ENCODE data around the gene PPM1G.
A peak's percentile ranks its signal among the peaks of the same experiment; 100 is the strongest.
"Not testable (repeated sequence)": the region's sequence is repeated elsewhere in the genome, so short reads cannot be mapped to it uniquely, and the experiment has no call there.

The PPM1G gene

DNA sequence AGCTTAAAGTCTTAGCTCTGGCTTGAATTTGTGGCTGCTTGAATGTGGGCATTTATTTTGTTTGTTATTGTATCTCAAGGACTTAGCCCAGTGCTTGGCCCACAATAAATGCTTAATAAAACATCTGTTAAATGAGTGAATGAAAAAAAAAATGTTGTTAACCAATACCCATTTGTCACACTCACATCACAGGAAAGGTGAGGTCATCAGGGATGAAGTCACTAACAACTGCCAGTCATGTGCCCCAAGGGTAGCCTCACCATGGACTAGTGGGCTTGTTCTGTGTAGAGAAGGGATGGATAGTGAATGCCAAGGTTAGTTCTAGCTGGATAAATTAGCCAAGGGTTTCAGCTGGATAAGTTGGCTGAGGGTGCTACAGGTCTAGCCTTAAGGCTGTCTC is 22.0 kb upstream of the PPM1G start:
- peak; percentile 82 for DNase-seq (ENCODE audit: low read depth)
- H3K4me3 ChIP-seq (ENCODE audit: control insufficient read depth, low read depth, low read length), result no peak overlapping the region
- TF ChIP-seq, protein P1, sequence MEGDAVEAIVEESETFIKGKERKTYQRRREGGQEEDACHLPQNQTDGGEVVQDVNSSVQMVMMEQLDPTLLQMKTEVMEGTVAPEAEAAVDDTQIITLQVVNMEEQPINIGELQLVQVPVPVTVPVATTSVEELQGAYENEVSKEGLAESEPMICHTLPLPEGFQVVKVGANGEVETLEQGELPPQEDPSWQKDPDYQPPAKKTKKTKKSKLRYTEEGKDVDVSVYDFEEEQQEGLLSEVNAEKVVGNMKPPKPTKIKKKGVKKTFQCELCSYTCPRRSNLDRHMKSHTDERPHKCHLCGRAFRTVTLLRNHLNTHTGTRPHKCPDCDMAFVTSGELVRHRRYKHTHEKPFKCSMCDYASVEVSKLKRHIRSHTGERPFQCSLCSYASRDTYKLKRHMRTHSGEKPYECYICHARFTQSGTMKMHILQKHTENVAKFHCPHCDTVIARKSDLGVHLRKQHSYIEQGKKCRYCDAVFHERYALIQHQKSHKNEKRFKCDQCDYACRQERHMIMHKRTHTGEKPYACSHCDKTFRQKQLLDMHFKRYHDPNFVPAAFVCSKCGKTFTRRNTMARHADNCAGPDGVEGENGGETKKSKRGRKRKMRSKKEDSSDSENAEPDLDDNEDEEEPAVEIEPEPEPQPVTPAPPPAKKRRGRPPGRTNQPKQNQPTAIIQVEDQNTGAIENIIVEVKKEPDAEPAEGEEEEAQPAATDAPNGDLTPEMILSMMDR (conservative IDR thresholded peaks at IDR 0.05; ENCODE audit: control insufficient read depth, insufficient read depth, low read depth, low read length), result no peak

DNA sequence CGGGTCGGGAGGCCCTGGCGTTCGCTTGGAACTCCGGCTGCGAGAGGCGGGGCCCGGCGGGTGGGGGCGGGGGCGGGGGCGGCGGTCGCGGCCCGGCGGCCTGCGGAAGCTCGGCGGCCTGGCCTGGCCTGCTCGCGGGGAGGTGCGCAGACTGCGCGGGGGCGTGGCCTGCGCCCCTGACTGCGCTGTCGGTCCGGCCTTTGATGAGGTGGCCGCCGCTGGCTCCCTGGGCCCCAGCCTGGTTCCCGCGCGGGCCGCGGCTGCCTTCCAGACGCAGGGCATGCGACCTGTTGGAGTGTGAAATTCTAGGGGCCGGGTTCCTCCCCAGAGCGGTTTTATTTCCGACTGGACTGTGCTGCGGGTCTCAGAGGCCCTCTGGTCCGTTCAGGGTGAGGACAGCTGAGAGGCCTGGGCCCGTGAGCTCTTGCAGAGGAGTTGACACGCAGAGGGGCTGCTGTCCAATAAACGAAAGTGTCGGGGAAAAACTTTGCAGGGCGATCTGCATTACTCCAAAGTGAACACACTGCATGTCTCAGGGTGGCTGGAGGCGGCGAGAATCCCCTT is 19.7 kb upstream of the PPM1G start:
- DNase-seq (ENCODE audit: low read depth), result peak; percentile 79
- TF ChIP-seq, protein P1 (conservative IDR thresholded peaks at IDR 0.05; ENCODE audit: control insufficient read depth, insufficient read depth, low read depth, low read length), result no peak
- H3K4me3 ChIP-seq (ENCODE audit: control insufficient read depth, low read depth, low read length), result peak overlapping the region; percentile 84

DNA sequence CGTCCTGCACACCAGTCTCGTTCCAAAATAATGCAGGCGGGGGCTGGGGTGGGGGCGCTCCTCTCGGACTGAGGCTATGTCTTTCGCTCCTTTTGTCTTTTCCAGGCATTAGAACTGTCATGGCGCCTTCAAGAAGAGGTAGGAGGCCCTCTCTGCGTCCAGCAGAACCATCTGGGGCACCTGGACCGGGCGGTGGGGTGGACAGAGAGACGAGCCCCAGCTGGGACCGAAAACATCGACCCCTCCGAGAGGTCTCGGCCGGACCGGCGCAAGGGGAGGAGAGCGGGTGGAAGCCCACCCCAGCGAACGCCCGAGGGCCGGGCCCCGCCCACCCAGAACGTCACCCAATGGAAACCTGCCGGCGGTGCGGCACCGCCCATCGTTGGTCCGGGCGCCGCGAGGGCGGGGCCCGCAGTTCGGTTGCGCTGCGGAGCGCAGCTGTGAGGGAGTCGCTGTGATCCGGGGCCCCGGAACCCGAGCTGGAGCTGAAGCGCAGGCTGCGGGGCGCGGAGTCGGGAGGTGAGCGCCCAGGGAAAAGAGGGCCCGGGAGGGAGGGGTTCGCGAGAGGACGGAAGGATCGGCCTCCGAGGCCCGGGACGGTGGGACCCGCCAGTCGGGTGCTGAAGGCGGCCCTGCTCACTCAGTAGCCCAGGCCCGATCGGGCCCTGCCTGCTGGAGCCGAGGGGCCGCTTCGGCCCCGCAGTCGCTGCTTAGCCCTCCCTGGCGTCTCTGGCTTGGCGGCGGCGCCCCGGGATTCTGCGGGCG is 19.0 kb upstream of the PPM1G start, which contains the start of gene NRBP1:
Gene NRBP1, plus strand, starts transcription at position 419 of the 765 bp plus-strand sequence. CDS start 4,643 bp downstream, outside the sequence.
- TF ChIP-seq, protein P1 (conservative IDR thresholded peaks at IDR 0.05; ENCODE audit: control insufficient read depth, insufficient read depth, low read depth, low read length), result no peak
- peak; percentile 84 for DNase-seq (ENCODE audit: low read depth)
- H3K4me3 ChIP-seq (ENCODE audit: control insufficient read depth, low read depth, low read length), result peak within 1 kb of the TSS; percentile 84

DNA sequence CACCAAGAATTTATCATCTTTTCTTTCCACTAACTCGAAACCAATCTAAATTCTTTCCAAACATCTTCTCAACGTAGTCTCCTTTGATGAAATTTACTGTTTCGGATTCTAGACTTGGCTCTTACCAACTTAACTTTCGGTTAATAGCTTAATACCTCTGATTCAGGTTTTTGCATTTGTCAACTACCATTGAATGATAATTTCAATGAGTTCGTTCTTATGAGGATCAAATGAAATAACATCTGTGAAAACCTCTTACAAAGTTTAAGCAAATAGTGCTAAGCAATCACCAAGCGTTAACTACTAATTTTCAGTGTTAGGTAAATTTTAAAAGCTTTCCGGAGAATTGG is 18.4 kb upstream of the PPM1G start:
- H3K4me3 ChIP-seq (ENCODE audit: control insufficient read depth, low read depth, low read length), result peak overlapping the region; percentile 76
- peak; percentile 33 for DNase-seq (ENCODE audit: low read depth)
- TF ChIP-seq, protein P1 (conservative IDR thresholded peaks at IDR 0.05; ENCODE audit: control insufficient read depth, insufficient read depth, low read depth, low read length), result no peak

DNA sequence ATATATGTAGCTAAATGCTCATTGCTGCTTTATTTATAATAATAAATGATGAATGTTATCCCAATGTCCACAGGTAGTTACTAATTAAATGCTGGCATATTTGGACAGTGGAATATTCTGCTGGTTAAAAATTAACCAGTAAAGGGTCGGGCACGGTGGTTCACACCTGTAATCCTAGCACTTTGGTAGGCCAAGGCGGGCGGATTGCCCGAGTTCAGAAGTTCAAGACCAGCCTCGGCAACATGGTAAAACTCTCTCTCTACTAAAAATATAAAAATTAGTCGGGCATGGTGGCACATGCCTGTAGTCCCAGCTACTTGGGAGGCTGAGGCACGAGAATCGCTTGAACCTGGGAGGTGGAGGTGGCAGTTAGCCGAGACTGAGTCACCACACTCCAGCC is 15.6 kb upstream of the PPM1G start:
- DNase-seq (ENCODE audit: low read depth); H3K4me3 ChIP-seq (ENCODE audit: control insufficient read depth, low read depth, low read length): not testable (repeated sequence)

DNA sequence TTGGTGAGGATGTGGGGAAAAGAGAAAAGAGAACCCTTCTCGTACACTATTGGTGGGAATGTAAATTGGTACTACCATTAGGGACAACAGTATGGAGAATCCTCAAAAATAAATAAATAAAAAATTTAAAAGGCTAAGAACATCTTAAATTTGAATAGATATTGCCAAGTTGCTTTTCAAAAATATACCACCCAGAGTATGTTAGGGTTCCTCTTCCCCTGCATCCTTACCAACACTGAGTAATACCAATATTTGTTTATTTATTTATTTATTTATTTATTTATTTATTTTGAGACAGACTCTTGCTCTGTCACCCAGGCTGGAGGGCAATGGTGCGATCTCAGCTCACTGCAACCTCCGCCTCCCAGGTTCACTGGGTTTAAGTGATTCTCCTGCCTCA is 13.6 kb upstream of the PPM1G start:
- TF ChIP-seq, protein P1 (conservative IDR thresholded peaks at IDR 0.05; ENCODE audit: control insufficient read depth, insufficient read depth, low read depth, low read length), result no peak
- no peak for DNase-seq (ENCODE audit: low read depth)
- no peak overlapping the region for H3K4me3 ChIP-seq (ENCODE audit: control insufficient read depth, low read depth, low read length)

DNA sequence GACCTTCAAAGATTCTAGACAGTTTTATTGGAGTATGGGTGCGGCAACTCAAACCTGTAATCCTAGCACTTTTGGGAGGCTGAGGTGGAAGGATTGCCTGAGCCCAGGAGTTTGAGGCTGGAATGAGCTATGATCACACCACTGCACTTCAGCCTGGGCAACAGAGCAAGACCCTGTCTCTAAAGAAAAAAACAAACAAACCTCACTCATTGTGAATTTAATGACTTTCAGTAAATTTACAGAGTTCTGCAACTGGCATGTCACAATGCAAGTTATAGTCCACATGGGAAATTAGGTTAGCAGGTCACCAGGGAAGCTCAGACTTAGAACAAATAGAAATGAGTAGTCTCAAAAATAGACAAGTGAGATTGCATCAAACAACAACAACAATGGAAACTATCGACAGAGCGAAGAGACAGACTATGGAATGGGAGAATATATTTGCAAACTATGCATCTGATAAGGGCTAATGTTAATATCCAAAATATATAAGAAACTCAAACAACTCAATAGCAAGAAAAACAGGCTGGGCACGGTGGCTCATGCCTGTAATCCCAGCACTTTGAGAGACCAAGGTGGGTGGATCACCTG is 12.4 kb upstream of the PPM1G start:
- TF ChIP-seq, protein P1 (conservative IDR thresholded peaks at IDR 0.05; ENCODE audit: control insufficient read depth, insufficient read depth, low read depth, low read length), result no peak
- no peak for DNase-seq (ENCODE audit: low read depth)
- H3K4me3 ChIP-seq (ENCODE audit: control insufficient read depth, low read depth, low read length), result no peak overlapping the region
